GM19468 (cell line): ENCODE measurements around the gene NEMF.
"Not testable (repeated sequence)": the region's sequence is repeated elsewhere in the genome, so short reads cannot be mapped to it uniquely, and the experiment has no call there.

Experiments
- ATAC-seq: cut with Tn5 transposase; IDR thresholded peaks from one replicate; pipeline ENCODE4 v1.9.1; 2021; ENCODE audit warnings: mild to moderate bottlenecking, moderate library complexity, moderate number of reproducible peaks; ENCODE audit not compliant: unreplicated experiment; ENCODE audit errors: extremely low read depth

NEMF gene

GRCh38 chr14:49852301-49853157, at the start of gene NEMF:
NEMF (minus strand) TSS chr14:49852788; CDS start chr14:49852753, 35 bp downstream.
- peak; percentile 31 for ATAC-seq

GRCh38 chr14:49900973-49901372, 48.4 kb upstream of the NEMF start:
- ATAC-seq, result no peak

GRCh38 chr14:49898485-49898884, 45.9 kb upstream of the NEMF start:
- ATAC-seq, result no peak

DNA sequence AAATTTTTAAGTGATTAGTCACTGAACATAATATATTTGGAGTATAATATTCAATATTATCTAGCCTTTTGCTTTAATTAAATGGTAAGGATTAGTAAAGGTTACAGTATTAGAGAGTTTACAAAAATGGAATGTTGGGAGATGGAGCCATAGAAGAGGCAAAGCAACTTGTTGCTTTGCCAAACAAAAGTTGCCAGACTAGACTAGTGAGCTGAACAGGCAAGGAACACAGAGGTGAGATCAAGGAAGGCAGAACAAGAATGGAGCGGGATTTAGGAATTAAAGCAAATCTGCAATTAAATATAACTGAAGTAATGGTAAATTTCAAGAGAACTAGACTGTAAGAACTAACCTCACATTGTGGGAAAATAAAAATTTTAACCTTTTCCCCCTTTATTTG, 45.4 kb upstream of the NEMF start:
- no peak for ATAC-seq

- no peak for ATAC-seq
Measured at GRCh38 chr14:49897414-49897813, 44.8 kb upstream of the NEMF start.

DNA sequence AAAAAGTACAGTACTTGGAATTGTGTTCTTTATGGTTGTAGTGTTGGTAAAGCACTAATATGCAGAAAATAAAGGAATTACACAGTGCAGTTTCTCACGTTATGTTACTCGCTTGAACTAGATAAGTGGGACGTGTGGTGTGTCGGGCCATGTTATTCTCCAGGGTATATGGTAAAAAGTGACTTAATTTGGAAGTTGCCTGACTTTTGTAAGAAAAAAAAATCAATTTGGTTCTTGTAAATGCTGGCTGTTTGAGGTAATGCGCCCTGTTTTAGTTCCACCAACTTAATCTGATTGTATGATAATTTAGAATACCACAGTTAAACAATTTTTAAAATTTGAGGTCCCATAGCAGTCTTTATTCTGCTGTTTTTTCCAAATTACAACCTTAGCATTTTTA, 44.4 kb upstream of the NEMF start:
- no peak for ATAC-seq

DNA sequence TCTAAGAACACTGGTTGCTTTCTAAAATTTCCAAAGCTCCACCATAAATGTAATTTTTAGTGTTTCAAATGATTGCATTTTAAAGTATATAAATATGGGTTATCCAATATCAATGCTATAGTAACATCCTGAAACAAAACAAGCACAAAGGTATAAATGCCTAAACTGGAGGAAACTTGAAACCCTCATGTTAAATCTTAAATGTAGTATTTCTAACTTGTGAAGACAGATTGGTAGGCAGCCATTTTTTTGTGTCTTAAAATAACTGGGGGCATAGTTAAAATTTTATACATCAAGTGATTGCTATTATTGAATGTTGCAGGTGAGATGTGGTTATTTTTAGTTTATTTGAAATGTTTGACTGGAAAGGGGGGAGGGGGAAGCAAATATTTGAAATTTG, 43.7 kb upstream of the NEMF start:
- not testable (repeated sequence) for ATAC-seq

- no peak for ATAC-seq
Measured at GRCh38 chr14:49895480-49895879, 42.9 kb upstream of the NEMF start.

GRCh38 chr14:49894214-49895107, 41.9 kb upstream of the NEMF start:
- ATAC-seq, result not testable (repeated sequence)

GRCh38 chr14:49893309-49894213, 41.0 kb upstream of the NEMF start:
- peak; percentile 8 for ATAC-seq

GRCh38 chr14:49892636-49893308, 40.2 kb upstream of the NEMF start, which contains the start of gene ARF6:
ARF6 (plus strand) TSS chr14:49893082; CDS start chr14:49893737, 655 bp downstream.
- peak; percentile 77 for ATAC-seq

DNA sequence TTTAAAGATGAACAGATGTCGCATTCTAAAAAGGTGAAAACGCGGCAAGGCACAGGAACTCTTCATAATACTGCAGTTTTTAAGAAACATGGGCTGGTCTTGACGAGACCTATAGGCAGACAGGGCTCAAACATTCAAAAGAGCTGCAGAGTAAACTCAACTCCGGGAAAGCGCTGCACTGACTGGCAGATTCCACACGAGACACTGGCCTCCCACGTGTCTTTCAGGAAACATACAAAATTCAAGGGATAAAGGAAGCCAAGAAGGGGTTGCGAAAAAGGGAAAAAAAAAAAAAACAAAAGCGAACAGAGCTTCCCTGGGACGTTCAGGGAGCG, 39.7 kb upstream of the NEMF start:
- ATAC-seq, result no peak

DNA sequence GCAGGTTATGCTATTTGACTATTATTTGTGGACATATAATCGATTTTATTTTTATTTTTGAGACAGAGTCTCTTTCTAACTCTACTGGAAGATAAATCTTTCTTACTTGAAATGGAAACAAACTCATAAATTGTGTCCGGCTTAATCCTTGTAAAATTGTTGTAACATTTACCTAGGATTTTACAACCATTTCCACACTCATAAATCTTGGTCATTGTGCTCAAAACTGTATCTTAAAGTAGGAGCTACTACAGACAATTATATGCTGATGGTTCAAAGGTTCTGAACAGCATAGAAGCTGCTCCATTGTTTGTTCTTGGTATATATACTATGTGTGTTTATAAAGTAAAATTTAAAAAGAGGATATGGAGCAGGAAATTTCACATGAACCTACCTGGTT, 35.7 kb upstream of the NEMF start:
- ATAC-seq, result no peak

DNA sequence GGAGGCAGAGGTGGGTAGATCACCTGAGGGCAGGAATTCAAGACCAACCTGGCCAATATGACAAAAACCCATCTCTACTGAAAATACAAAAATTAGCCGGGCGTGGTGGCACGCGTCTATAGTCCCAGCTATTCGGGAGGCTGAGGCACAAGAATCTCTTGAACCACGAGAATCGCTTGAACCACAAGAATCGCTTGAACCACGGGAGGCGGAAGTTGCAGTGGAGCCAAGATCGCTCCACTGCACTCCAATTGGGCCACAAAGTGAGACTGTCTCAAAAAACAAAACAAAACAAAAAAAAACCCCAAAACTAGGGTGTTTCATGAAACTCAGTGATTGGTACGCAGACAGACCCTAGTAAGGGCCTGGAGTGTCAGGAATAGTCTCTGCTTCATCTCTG, 33.9 kb upstream of the NEMF start:
- no peak for ATAC-seq

DNA sequence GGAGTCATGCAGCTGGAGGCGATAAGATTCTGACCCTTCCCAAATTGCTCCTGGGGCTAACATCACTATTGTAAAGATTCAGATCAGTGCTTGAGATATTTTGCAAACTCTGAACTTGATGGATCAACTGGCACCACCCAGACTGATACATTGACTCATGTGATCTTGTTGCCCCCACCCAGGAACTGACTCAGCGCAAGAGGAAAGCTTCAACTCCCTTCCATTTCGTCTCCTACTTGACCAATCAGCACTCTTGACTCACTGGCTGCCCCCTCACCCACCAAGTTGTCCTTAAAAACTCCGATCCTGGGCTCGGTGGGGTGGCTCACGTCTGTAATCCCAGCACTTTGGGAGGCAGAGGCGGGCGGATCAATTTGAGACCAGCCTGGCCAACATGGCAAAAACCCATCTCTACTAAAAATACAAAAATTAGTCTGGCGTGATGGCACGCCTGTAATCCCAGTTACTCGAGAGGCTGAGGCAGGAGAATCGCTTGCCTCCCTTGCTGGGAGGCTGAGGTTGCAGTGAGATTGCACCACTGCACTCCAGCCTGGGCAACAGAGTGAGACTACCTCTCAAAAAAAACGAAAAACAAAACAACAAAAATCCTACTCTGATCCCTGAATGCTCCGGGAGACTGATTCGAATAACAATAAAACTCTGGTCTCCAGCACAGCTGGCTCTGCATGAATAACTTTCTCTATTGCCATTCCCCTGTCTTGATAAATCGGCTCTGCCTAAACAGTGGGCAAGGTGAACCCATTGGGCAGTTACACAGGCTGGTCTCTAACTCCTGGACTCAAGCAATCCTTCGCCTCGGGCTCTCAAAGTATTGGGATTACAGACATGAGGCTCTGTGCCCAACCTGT, 30.5 kb upstream of the NEMF start:
- ATAC-seq, result no peak

- ATAC-seq, result no peak
Measured at GRCh38 chr14:49881350-49882001, 28.9 kb upstream of the NEMF start.

GRCh38 chr14:49880267-49881064, 27.9 kb upstream of the NEMF start:
- no peak for ATAC-seq
